Esophagus squamous epithelium (tissue), 4 donors: Measurements from ENCODE around the gene AMZ2.
"Not testable (repeated sequence)": the region's sequence is repeated elsewhere in the genome, so short reads cannot be mapped to it uniquely, and the experiment has no call there.

ENCODE experiments used
- POLR2A ChIP-seq, 4 donors: fragments of 450-650 bp; IDR thresholded peaks; one replicate each; pipeline ENCODE4 v1.6.1; 2017; ENCODE audit warnings: antibody characterized with exemption in 4 of 4, mild to moderate bottlenecking in 4 of 4, moderate library complexity in 3 of 4
- TF ChIP-seq, protein P1 (sequence below), 6 experiments: fragments of 450-650 bp in 4 of 6; fragments of 200-600 bp in 2 of 6; sonication (generic) in 2 of 6; IDR thresholded peaks; one replicate each; pipeline ENCODE4 v1.5.1; 2016 to 2019; ENCODE audit warnings: antibody characterized with exemption in 6 of 6, mild to moderate bottlenecking in 4 of 6, moderate library complexity in 4 of 6

DNA sequence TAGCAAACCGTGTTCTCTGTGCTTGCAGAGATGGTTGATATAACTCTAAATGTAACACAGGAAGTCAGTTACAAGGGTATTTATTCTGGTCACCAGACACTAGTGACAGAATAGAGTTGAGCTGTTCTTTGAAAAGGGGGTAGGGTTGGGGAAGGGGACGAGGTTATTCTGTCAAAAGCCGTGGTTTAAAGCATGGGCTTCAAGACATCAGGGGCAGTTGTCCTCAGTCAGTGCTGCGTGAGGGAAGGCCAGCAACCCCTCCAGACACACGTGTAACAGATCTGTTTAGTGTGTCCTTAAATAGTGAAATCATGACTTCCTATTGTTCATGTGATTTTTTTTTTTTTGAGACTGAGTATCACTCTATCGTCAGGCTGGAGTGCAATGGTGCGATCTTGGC, 5.6 kb downstream of the AMZ2 start:
- TF ChIP-seq, protein P1, sequence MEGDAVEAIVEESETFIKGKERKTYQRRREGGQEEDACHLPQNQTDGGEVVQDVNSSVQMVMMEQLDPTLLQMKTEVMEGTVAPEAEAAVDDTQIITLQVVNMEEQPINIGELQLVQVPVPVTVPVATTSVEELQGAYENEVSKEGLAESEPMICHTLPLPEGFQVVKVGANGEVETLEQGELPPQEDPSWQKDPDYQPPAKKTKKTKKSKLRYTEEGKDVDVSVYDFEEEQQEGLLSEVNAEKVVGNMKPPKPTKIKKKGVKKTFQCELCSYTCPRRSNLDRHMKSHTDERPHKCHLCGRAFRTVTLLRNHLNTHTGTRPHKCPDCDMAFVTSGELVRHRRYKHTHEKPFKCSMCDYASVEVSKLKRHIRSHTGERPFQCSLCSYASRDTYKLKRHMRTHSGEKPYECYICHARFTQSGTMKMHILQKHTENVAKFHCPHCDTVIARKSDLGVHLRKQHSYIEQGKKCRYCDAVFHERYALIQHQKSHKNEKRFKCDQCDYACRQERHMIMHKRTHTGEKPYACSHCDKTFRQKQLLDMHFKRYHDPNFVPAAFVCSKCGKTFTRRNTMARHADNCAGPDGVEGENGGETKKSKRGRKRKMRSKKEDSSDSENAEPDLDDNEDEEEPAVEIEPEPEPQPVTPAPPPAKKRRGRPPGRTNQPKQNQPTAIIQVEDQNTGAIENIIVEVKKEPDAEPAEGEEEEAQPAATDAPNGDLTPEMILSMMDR (IDR thresholded peaks at IDR 0.05), result not testable (repeated sequence)
- peak in 1 of 4 donors; percentile 16 for TF ChIP-seq POLR2A (IDR thresholded peaks at IDR 0.05)
